ENCODE measurements around the gene MRPS2. TPM values are rescaled to one million over a fixed set of nuclear protein-coding genes. Genes with fewer than 3 reads are reported as not detected.

The MRPS2 gene
- total and polyA plus RNA-seq, 2 experiments from 2014 or later, result 22.4 to 59.1 TPM

DNA sequence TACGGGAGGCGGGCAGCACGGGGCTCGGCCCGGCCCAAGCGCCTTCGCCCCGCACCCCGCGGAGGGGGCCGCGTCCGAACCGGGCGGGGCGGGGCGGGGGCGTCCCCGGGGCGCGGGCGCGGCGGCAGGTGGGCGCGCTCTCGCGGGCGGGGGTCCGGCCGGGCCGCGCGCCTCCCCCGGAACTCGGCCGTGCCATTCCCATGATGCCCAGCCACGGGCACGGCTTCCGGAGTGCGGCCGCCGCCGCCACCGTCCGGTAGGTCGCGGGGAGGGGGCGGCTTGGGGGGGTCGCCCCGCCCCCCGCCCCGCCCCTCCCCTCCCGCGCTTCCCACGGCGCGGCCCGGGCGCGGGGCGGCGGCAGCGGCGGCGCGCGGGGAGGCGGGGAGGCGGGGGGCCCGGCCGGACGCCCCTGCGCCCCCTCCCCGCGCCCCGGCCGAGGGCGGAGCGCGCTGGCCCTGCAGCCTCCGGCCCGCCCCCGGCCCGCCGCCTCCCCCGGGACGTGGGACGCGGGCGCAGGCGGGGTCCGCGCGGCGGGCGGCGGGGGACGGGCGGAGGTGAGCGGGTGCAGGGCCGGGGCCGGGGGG, 20.9 kb upstream of the MRPS2 start, which contains the start of gene PPP1R26:
TSS of gene PPP1R26 (plus strand) at position 314 of the 584 bp plus-strand sequence. CDS start 4,729 bp downstream, outside the sequence.
- WGBS (ENCODE audit: low lambda C conversion rate, missing lambda C conversion rate), result no CpG with 5 or more reads among the region's 103 CpGs
- peaks cover 7% of the 10 kb centered on the region for H3K4me1 ChIP-seq (ENCODE audit: insufficient read depth)
- TF ChIP-seq CTCF (IDR thresholded peaks at IDR 0.05; ENCODE audit: poor library complexity) (no peak), EZH2phosphoT487 (IDR thresholded peaks at IDR 0.05; ENCODE audit: low read depth, severe bottlenecking, unreplicated experiment) (no peak), EZH2 (IDR thresholded peaks at IDR 0.05; ENCODE audit: borderline replicate concordance) (no peak)
- no peaks in the 10 kb centered on the region for H3K9me3 ChIP-seq (ENCODE audit: low read depth)
- no peaks in the 10 kb centered on the region for H3K36me3 ChIP-seq (replicated peaks; ENCODE audit: insufficient read depth, low read depth)
- peak within 1 kb of the TSS; percentile 72 for H3K4me3 ChIP-seq
- peak within 1 kb of the TSS; percentile 86 for H3K27ac ChIP-seq
- H4K20me1 ChIP-seq (ENCODE audit: insufficient read depth, poor library complexity, severe bottlenecking), result peaks cover 6% of the 10 kb centered on the region
- no peaks in the 10 kb centered on the region for H3K9me2 ChIP-seq (replicated peaks; ENCODE audit: insufficient read depth)
- H3K27me3 ChIP-seq, result no peaks in the 10 kb centered on the region
- peaks cover 39% of the 10 kb centered on the region for H3K79me2 ChIP-seq
- peak within 1 kb of the TSS; percentile 89 for H2AFZ ChIP-seq
- DNase-seq (ENCODE audit: low spot score), result peak; percentile 58
- H3K4me2 ChIP-seq, result peak within 1 kb of the TSS; percentile 94

DNA sequence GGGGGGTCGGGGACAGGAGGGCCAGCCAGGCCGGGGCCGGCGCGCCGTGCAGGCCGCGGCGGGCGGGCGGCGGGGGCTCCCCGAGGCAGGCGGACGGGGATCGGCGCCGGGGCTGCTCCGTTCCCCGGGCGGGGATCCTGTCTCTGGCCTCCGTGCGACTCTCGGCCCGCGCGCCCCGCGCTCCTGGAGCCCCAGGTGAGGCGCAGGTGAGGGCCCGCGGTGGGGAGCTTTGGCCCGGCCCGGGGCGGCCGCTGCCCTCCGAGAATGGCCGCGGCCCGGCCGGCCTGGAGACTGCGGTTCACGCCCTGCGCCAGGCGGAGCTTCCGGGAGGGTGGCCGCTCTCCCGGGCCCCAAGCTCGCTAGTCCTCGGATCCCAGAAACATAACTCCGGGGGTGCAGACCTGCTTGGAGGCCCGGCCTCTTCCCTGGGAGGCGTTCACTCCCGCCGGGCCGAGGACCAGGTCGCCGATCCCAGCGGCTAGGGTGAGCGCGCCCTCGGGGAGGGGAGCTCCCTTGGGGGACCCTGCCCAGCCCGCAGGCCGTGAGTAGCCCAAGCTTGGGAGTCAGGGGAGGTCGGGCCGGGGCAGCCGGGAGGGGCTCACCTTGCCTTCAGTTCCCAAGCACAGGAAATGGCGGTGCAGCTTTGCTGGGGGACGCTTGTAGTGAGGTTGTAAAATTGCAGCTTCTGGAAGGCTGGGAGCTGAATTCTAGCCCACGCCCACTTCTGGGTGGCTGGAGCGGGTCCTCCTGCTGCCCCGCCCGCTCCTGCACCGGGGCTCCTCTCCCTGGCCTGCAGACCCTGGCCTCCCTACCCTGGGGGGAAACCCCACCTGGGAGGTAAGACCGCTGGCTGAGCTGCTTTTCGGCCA, 20.2 kb upstream of the MRPS2 start:
- no peaks in the 10 kb centered on the region for H3K27me3 ChIP-seq
- no peaks in the 10 kb centered on the region for H3K36me3 ChIP-seq (replicated peaks; ENCODE audit: insufficient read depth, low read depth)
- H2AFZ ChIP-seq, result peak overlapping the region; percentile 52
- H3K79me2 ChIP-seq, result peaks cover 39% of the 10 kb centered on the region
- H3K9me2 ChIP-seq (replicated peaks; ENCODE audit: insufficient read depth), result no peaks in the 10 kb centered on the region
- H4K20me1 ChIP-seq (ENCODE audit: insufficient read depth, poor library complexity, severe bottlenecking), result peaks cover 6% of the 10 kb centered on the region
- H3K4me2 ChIP-seq, result peak overlapping the region; percentile 93
- no peaks in the 10 kb centered on the region for H3K9me3 ChIP-seq (ENCODE audit: low read depth)
- WGBS (ENCODE audit: low lambda C conversion rate, missing lambda C conversion rate), result 0% methylated on average over 30 of the region's 76 CpGs
- TF ChIP-seq EZH2phosphoT487 (IDR thresholded peaks at IDR 0.05; ENCODE audit: low read depth, severe bottlenecking, unreplicated experiment), result no peak
- TF ChIP-seq EZH2 (IDR thresholded peaks at IDR 0.05; ENCODE audit: borderline replicate concordance), result no peak
- no peak for TF ChIP-seq CTCF (IDR thresholded peaks at IDR 0.05; ENCODE audit: poor library complexity)
- peaks cover 7% of the 10 kb centered on the region for H3K4me1 ChIP-seq (ENCODE audit: insufficient read depth)
- peak overlapping the region; percentile 86 for H3K27ac ChIP-seq
- peak; percentile 66 for DNase-seq (ENCODE audit: low spot score)
- peak overlapping the region; percentile 72 for H3K4me3 ChIP-seq

GRCh38 chr9:135480940-135481310, 19.6 kb upstream of the MRPS2 start:
- H3K27ac ChIP-seq, result peak overlapping the region; percentile 86

More at GRCh38 chr9:135480940-135481310, 19.6 kb upstream of the MRPS2 start:
- H3K9me3 ChIP-seq (ENCODE audit: low read depth), result no peaks in the 10 kb centered on the region
- peak overlapping the region; percentile 52 for H2AFZ ChIP-seq
- H4K20me1 ChIP-seq (ENCODE audit: insufficient read depth, poor library complexity, severe bottlenecking), result peaks cover 6% of the 10 kb centered on the region
- WGBS (ENCODE audit: low lambda C conversion rate, missing lambda C conversion rate), result 35% methylated on average over 11 of the region's 11 CpGs
- peaks cover 35% of the 10 kb centered on the region for H3K79me2 ChIP-seq
- no peaks in the 10 kb centered on the region for H3K36me3 ChIP-seq (replicated peaks; ENCODE audit: insufficient read depth, low read depth)
- peak overlapping the region; percentile 93 for H3K4me2 ChIP-seq
- peaks cover 7% of the 10 kb centered on the region for H3K4me1 ChIP-seq (ENCODE audit: insufficient read depth)
- TF ChIP-seq EZH2phosphoT487 (IDR thresholded peaks at IDR 0.05; ENCODE audit: low read depth, severe bottlenecking, unreplicated experiment) (no peak), CTCF (IDR thresholded peaks at IDR 0.05; ENCODE audit: poor library complexity) (no peak), EZH2 (IDR thresholded peaks at IDR 0.05; ENCODE audit: borderline replicate concordance) (no peak)
- no peak for DNase-seq (ENCODE audit: low spot score)
- H3K9me2 ChIP-seq (replicated peaks; ENCODE audit: insufficient read depth), result no peaks in the 10 kb centered on the region
- H3K4me3 ChIP-seq, result peak overlapping the region; percentile 72
- H3K27me3 ChIP-seq, result no peaks in the 10 kb centered on the region
